ENCODE measurements around the gene ECEL1.
"Not testable (repeated sequence)": the region's sequence is repeated elsewhere in the genome, so short reads cannot be mapped to it uniquely, and the experiment has no call there.

ECEL1 gene

DNA sequence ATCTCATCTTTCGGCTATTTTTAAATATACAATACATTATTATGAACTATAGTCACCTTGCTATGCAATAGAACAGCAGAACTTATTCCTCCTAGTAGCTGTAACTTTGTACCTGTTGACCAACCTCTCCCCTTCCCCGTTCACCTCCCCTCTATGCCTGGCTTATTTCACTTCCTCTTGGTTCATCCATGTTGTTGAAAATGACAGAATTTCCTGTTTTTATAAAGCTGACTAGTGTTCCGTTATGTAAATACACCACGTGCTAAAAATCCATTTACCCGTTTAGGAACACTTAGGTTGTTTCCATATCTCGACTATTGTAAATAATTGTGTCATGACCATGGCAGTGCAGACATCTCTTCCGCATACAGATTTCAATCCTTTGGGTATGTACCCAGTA is 21.4 kb downstream of the ECEL1 start:
- Mint-ChIP-seq H3K27ac (no peak overlapping the region), H3K9me3 (no peaks in the 10 kb centered on the region), H3K36me3 (no peaks in the 10 kb centered on the region), H3K4me3 (no peak overlapping the region), H3K4me1 (no peaks in the 10 kb centered on the region)
- DNase-seq (ENCODE audit: low spot score in 2 of 2) (no peak), ATAC-seq (no peak)

DNA sequence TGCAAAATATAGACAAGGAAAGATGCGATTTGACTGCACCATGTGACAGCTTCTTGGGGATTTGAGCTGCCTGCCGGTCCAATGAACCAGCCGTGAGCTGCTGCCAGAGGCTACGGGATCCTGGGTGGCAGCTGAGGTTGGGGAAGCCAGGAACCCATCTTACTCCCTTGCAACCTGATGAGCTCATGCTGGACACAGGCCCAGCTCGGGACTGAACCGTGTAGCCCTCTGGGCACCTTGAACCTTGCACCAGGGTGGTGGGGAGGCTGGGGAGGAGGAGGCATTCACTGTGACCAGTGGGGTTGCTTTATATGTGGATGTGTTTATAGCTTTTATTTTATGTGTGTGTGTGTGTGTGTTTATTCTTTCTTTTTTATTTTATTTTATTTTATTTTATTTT is 22.6 kb downstream of the ECEL1 start:
- ATAC-seq: no peak
- no peak for DNase-seq (ENCODE audit: low spot score in 2 of 2)
- H3K27ac Mint-ChIP-seq: no peak overlapping the region
- no peak overlapping the region for H3K4me3 Mint-ChIP-seq
- H3K36me3 Mint-ChIP-seq: no peaks in the 10 kb centered on the region
- H3K9me3 Mint-ChIP-seq: no peaks in the 10 kb centered on the region
- H3K4me1 Mint-ChIP-seq: no peaks in the 10 kb centered on the region

DNA sequence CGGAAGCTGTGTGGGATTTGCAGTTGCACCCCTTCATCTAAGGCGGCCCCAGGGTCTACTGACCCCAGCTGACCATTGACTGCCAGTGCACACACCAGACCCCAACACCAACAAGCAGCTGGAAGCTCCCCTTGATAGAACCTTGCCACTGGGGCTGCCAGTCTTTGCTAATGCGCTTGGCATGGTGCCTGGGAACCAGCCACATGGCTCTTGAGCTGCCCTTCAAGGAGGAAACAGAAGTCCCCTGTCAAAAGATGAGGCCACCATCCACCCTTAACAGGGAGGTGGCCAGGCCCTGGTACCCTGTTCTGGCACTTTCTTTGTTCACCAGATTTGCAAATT is 23.1 kb downstream of the ECEL1 start:
- Mint-ChIP-seq H3K36me3 (no peaks in the 10 kb centered on the region), H3K27ac (no peak overlapping the region), H3K4me1 (no peaks in the 10 kb centered on the region), H3K4me3 (no peak overlapping the region), H3K9me3 (no peaks in the 10 kb centered on the region)
- no peak for ATAC-seq
- DNase-seq (ENCODE audit: low spot score in 2 of 2): no peak

DNA sequence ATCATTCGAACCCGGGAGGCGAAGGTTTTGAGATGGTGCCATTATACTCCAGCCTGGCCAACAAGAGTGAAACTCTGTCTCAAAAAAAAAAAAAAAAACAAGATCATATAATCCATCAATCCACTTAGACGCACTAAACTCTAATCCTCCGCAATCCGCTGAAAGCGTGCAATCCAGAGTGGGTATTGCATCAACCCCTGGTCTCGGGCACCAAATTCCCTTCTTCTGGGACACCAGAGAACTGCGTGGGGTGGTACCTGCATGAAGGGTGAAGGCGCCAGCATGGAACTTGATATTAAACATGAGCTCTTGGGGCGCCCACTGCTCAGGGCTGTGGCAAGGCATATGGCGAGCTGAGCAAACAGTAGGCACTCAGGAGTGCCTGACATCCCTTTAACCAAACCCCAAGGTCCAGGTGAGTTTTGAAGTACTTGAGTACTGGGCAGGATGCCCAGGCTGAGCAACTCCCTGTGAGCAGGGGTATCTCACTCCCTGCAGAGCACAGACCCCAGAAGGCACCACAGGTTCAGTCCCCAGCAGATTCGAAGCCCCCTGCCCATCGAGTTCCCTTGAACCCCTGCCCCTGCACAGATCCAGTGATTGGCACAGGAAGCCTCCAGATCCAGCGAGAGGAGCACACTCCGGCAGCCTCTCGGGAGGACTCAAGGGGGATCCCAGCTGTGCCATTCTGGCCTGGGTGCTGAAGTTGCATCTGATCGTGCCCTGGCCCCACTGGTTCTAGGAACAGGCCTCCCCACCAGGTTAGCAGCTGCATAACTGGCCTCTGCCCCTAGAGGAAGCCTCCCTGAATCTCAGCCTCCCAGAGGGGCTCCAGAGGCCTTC is 23.7 kb downstream of the ECEL1 start:
- ATAC-seq: peak; percentile 28
- no peaks in the 10 kb centered on the region for H3K4me1 Mint-ChIP-seq
- no peaks in the 10 kb centered on the region for H3K9me3 Mint-ChIP-seq
- no peak for DNase-seq (ENCODE audit: low spot score in 2 of 2)
- H3K4me3 Mint-ChIP-seq: no peak overlapping the region
- H3K36me3 Mint-ChIP-seq: no peaks in the 10 kb centered on the region
- H3K27ac Mint-ChIP-seq: no peak overlapping the region

DNA sequence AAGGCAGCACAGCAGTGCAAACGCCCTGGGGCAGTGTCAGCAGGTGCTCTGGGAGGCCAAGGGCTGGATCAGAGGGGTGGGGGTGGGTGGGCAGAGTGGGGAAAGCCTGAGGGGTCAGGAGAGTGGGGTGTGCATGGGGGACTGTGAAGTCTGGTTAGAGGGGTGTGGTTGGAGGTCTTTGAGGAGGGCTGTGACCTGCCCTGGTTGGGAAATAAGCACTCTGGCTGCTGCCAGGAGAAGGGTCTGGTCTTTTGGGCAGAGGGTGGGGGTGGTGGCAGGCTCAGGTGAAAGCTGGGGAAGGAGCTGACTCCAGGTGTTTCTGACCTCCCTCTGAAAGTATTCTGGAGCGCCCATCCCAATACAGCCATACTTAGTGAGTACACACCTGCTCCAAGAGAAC is 27.5 kb downstream of the ECEL1 start:
- Mint-ChIP-seq H3K4me3 (no peak overlapping the region), H3K4me1 (no peaks in the 10 kb centered on the region), H3K9me3 (no peaks in the 10 kb centered on the region), H3K27ac (no peak overlapping the region), H3K36me3 (no peaks in the 10 kb centered on the region)
- ATAC-seq (no peak), DNase-seq (ENCODE audit: low spot score in 2 of 2) (no peak)

DNA sequence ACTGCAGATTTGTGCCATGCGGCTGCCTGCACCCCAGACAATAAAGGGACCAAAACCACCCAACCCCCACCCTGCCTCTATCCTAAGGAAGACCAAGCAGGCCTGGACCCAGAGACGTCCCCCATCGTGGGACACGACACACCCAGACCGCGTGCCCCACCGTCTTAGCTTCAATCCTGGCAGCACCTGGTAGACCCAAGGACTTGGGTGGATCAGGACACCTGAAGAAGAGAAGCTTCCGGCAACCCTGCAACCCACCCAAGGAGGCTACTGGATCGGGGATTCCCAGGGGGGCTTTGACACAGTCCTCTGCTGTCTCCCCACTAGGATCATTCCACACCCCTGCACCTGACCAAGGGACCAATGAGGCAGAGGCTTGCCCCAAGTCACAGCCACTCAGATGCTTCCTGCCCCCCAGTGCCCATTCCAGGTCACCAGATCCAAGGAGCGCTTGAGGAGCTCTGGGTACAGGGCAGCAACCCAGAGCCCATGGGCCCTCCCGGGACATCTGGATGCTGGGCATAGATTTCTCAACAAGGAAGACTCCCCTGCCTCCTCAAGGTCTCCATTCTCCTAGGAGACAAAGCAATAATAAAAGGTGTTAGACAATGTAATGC is 28.1 kb downstream of the ECEL1 start:
- ATAC-seq: no peak
- Mint-ChIP-seq H3K4me1 (no peaks in the 10 kb centered on the region), H3K4me3 (no peak overlapping the region), H3K27ac (no peak overlapping the region), H3K36me3 (no peaks in the 10 kb centered on the region), H3K9me3 (no peaks in the 10 kb centered on the region)
- DNase-seq (ENCODE audit: low spot score in 2 of 2): no peak

DNA sequence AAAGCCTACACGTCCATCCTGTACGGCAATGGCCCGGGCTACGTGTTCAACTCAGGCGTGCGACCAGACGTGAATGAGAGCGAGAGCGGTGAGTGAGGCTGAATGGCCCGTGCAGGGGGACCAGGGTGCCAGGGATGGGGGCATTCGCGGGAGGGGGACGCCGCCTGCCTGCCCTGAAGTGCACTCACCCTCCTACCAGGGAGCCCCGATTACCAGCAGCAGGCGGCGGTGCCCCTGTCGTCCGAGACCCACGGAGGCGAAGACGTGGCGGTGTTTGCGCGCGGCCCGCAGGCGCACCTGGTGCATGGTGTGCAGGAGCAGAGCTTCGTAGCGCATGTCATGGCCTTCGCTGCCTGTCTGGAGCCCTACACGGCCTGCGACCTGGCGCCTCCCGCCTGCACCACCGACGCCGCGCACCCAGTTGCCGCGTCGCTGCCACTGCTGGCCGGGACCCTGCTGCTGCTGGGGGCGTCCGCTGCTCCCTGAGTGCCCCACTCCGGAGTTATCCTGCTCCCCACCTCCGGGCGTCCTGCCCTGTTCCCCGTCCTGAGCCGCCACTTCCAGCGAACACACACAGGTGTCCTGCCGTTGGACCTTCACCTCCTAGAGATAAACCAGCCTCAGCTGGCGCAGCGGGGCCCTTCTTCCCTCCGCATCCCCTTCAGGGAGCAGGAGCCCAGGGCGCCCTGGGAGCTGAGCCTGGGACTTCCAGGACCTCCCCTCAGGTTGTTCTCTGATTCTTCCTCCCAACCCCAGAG is 28.8 kb downstream of the ECEL1 start:
- ATAC-seq (no peak), DNase-seq (ENCODE audit: low spot score in 2 of 2) (no peak)
- Mint-ChIP-seq H3K9me3 (no peaks in the 10 kb centered on the region), H3K27ac (no peak overlapping the region), H3K36me3 (no peaks in the 10 kb centered on the region), H3K4me3 (no peak overlapping the region), H3K4me1 (no peaks in the 10 kb centered on the region)

DNA sequence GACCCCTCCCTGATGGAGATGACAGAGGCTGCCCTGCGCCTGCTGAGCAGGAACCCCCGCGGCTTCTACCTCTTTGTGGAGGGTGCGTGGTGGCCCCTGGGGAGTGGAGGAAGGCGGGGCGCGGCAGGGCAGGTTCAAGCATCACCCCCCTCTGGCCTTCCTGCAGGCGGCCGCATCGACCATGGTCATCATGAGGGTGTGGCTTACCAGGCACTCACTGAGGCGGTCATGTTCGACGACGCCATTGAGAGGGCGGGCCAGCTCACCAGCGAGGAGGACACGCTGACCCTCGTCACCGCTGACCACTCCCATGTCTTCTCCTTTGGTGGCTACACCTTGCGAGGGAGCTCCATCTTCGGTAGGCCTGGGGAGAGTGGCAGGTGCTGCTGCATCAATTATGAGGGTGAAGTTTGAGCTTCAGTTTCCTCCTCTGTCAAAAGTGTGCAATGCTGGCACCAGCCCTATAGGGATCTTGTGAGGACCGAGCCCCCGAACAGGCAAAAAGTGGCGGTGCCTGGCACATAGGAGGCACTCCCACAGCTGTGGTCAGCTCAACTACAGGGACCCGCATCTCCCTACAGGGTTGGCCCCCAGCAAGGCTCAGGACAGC is 29.5 kb downstream of the ECEL1 start:
- H3K9me3 Mint-ChIP-seq: no peaks in the 10 kb centered on the region
- no peak overlapping the region for H3K4me3 Mint-ChIP-seq
- ATAC-seq (no peak), DNase-seq (ENCODE audit: low spot score in 2 of 2) (no peak)
- no peak overlapping the region for H3K27ac Mint-ChIP-seq
- no peaks in the 10 kb centered on the region for H3K4me1 Mint-ChIP-seq
- H3K36me3 Mint-ChIP-seq: no peaks in the 10 kb centered on the region

DNA sequence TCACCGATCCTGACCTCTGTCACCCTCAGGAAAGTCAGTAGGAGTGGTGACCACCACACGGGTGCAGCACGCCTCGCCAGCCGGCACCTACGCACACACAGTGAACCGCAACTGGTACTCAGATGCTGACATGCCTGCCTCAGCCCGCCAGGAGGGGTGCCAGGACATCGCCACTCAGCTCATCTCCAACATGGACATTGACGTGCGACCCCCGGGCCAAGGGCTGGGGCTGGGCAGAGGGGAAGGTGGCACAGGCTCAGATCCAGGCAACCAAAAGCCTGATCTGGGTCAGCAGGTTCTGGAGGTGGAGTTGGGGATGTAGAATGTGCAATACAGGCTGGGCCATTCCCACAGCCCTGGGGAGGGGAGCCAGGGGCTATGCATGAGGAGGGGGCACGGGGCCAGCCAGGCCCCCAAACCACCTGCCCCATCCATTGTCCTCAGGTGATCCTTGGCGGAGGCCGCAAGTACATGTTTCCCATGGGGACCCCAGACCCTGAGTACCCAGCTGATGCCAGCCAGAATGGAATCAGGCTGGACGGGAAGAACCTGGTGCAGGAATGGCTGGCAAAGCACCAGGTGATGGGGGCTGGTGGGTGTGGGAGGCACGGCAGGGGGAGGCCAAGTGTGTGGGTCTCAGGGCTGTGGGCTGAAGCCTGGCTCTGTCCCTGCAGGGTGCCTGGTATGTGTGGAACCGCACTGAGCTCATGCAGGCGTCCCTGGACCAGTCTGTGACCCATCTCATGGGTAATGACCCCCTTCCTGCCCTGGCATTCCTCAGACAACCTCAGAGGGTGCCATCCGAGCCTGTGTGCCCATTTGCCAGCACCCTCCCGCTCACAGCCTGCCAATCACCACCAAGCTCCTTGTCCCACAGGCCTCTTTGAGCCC is 30.3 kb downstream of the ECEL1 start:
- Mint-ChIP-seq H3K27ac (no peak overlapping the region), H3K9me3 (no peaks in the 10 kb centered on the region), H3K4me3 (no peak overlapping the region), H3K4me1 (no peaks in the 10 kb centered on the region), H3K36me3 (no peaks in the 10 kb centered on the region)
- no peak for ATAC-seq
- no peak for DNase-seq (ENCODE audit: low spot score in 2 of 2)

DNA sequence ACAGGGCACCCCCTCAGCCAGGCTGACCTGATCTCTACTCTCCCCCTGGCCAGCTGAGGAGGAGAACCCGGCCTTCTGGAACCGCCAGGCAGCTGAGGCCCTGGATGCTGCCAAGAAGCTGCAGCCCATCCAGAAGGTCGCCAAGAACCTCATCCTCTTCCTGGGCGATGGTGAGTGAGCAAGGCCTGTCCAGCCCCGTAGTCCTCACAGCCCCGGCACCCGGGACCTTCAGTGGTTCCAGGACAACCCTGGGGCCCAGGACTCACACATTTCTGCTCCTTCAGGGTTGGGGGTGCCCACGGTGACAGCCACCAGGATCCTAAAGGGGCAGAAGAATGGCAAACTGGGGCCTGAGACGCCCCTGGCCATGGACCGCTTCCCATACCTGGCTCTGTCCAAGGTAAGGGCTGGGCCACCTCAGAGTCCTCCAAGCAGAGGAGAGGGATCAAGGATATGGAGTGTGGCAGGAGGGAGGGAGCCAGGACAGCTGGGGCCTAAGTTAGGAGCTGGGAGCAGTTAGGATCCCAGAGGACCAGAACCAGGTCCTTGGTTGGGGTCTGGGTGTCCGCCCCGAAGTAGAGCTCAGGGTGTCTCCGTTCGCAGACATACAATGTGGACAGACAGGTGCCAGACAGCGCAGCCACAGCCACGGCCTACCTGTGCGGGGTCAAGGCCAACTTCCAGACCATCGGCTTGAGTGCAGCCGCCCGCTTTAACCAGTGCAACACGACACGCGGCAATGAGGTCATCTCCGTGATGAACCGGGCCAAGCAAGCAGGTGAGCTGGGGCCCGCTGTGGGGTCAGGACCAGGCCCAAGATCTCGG is 31.1 kb downstream of the ECEL1 start:
- DNase-seq (ENCODE audit: low spot score in 2 of 2) (no peak), ATAC-seq (no peak)
- no peaks in the 10 kb centered on the region for H3K36me3 Mint-ChIP-seq
- no peaks in the 10 kb centered on the region for H3K9me3 Mint-ChIP-seq
- H3K27ac Mint-ChIP-seq: no peak overlapping the region
- H3K4me1 Mint-ChIP-seq: no peaks in the 10 kb centered on the region
- no peak overlapping the region for H3K4me3 Mint-ChIP-seq

DNA sequence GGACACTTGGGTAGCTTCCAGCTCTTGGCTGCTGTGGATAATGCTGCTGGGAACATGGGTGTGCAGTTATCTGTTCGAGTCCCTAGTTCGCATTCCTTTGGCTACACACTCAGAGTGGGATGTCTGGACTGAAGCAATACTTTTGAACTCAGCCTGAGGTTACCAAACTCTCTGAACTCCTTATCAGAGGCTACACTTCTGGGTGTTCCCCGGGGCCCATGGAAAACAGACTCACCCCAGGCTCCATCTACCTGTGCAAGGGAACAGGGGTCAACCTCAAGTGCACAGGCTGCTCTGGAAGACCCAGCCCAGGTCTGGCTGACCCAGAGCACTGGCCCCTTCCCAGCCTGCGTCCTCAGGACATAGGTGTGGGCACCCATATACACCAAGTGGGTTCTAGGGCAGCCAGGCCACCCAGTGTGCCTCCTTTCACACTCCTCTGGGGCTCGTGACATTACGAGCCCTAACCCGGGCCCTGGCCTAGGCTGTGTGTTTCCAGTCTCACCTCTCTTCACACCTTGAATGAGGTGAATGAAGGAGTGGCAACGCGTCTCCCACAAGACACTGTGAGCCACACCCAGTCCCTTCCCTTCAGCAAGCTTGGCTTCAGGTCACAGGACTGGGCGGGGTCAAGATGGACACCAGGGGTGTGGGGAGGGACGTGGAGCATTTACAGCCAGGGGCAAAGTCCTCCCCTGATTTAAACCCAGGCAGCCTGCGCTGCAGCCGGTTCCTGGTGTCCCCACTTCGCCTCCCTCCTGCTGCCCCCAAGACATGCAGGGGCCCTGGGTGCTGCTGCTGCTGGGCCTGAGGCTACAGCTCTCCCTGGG is 32.0 kb downstream of the ECEL1 start, which contains the start of gene ALPI:
TSS of gene ALPI (plus strand) at position 728 of the 830 bp plus-strand sequence. CDS start at position 775, 47 bp downstream.
- DNase-seq (ENCODE audit: low spot score in 2 of 2) (no peak), ATAC-seq (no peak)
- no peaks in the 10 kb centered on the region for H3K9me3 Mint-ChIP-seq
- no peaks in the 10 kb centered on the region for H3K4me1 Mint-ChIP-seq
- H3K36me3 Mint-ChIP-seq: no peaks in the 10 kb centered on the region
- no peak within 1 kb of the TSS for H3K27ac Mint-ChIP-seq
- no peak within 1 kb of the TSS for H3K4me3 Mint-ChIP-seq

DNA sequence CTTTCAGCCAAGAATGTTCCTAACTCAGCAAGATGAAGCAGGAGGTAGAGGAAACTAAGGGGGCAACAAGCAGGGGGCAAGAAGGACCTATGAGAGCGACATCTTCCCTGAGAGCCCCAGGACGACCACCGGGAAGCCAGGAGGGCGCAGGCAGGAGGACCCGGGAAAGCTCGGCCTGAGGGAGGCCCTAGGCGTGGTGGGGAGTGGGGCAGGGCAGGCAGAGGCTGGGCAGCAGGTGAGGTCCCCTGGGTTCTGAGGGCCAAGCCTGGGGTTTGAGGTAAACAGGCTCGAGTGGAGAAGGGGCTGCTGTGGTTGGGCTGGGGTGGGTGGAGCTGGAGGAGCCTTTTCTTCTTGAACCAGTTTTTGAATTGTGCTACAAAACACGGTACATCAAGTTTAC is 33.0 kb downstream of the ECEL1 start:
- Mint-ChIP-seq H3K27ac (no peak overlapping the region), H3K4me3 (no peak overlapping the region)
- DNase-seq (ENCODE audit: low spot score in 2 of 2): no peak

DNA sequence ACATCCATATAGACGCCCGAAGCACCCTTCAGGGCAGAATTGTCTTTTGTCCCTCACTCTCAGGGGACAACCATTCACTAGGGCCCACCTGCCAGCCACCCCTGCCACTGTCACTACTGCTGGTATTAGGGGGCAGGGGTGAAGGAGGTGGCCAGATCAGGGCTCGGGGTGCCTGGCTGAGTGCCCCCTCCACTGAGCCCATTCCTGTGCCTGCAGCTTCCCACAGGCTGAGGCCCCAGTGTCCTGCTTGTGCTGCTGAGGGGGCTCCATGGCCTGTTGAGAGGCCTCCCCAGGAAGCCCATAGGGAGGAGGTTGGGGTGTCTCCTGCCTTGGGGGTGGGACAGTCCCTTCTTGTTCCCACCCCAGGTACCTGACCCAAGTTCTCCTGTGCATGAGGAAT is 36.0 kb downstream of the ECEL1 start:
- ATAC-seq; H3K36me3 Mint-ChIP-seq; H3K4me3 Mint-ChIP-seq; DNase-seq (ENCODE audit: low spot score in 2 of 2); H3K27ac Mint-ChIP-seq; H3K9me3 Mint-ChIP-seq; H3K4me1 Mint-ChIP-seq: not testable (repeated sequence)

More for the DNA sequence above, 33.0 kb downstream of the ECEL1 start:
- Mint-ChIP-seq H3K4me1 (no peaks in the 10 kb centered on the region), H3K9me3 (no peaks in the 10 kb centered on the region), H3K36me3 (no peaks in the 10 kb centered on the region)
- ATAC-seq: no peak
